HG03196 (cell line): ENCODE data around the gene COQ3.

Source experiments
- ATAC-seq: cut with Tn5 transposase; IDR thresholded peaks from one replicate; pipeline ENCODE4 v1.9.1; 2021; ENCODE audit not compliant: unreplicated experiment

Gene COQ3

GRCh38 chr6:99334526-99335127, 59.4 kb downstream of the COQ3 start:
- ATAC-seq = peak; percentile 29

- ATAC-seq = peak; percentile 90
These were observed 60.9 kb downstream of the COQ3 start for GRCh38 chr6:99333068-99333467.

- no peak for ATAC-seq
These were observed 62.5 kb downstream of the COQ3 start for GRCh38 chr6:99331531-99331930.

GRCh38 chr6:99330159-99330558, 63.8 kb downstream of the COQ3 start:
- ATAC-seq = peak; percentile 76

GRCh38 chr6:99324996-99325395, 69.0 kb downstream of the COQ3 start:
- no peak for ATAC-seq
